Stimulated activated CD8-positive, alpha-beta memory T cell treated with anti-CD3 and anti-CD28 coated beads, Interleukin-12 subunit alpha, Interleukin-12 subunit beta, amount 100 ng/mL, for 4 hours (primary cell): ENCODE results near the gene S100A3.

ENCODE experiments used
- DNase-seq: peaks from one replicate; pipeline ENCODE4 v3.0.0-alpha.2; 2020; ENCODE audit warnings: low read depth

S100A3 gene

GRCh38 chr1:153509036-153509435, 40.0 kb downstream of the S100A3 start:
- no peak for DNase-seq

- DNase-seq = no peak
These were observed 41.0 kb downstream of the S100A3 start for GRCh38 chr1:153507926-153508583.

- no peak for DNase-seq
These were observed 42.1 kb downstream of the S100A3 start for GRCh38 chr1:153506831-153507413.

GRCh38 chr1:153506386-153506785, 42.7 kb downstream of the S100A3 start:
- DNase-seq = no peak

GRCh38 chr1:153505576-153505975, 43.5 kb downstream of the S100A3 start:
- no peak for DNase-seq

GRCh38 chr1:153503766-153504165, 45.3 kb downstream of the S100A3 start:
- DNase-seq = no peak

- no peak for DNase-seq
These were observed 50.3 kb downstream of the S100A3 start for GRCh38 chr1:153498746-153499145.
